GM21723 (cell line): Measurements from ENCODE around the gene PDGFA.

ENCODE experiments used
- ATAC-seq: cut with Tn5 transposase; IDR thresholded peaks from one replicate; pipeline ENCODE4 v1.9.1; 2021; ENCODE audit warnings: mild to moderate bottlenecking, moderate library complexity; ENCODE audit not compliant: unreplicated experiment

PDGFA gene

GRCh38 chr7:450036-450435, 69.6 kb downstream of the PDGFA start:
- no peak for ATAC-seq

- ATAC-seq = no peak
Observed at GRCh38 chr7:449324-450019, 70.2 kb downstream of the PDGFA start.

- no peak for ATAC-seq
Observed at GRCh38 chr7:447523-447922, 72.1 kb downstream of the PDGFA start.
